ENCODE measurements around the gene ACSBG1. TPM values are rescaled to one million over a fixed set of nuclear protein-coding genes. Genes with fewer than 3 reads are reported as not detected.

The ACSBG1 gene
- total RNA-seq, 2 experiments from 2014 or later = 0.30 to 0.41 TPM

- H2AFZ ChIP-seq (ENCODE audit: low read length) = no peak overlapping the region
- POLR2A ChIA-PET = no interaction called here
- H3K4me2 ChIP-seq (ENCODE audit: low read length) = no peak overlapping the region
- H4K20me1 ChIP-seq (ENCODE audit: insufficient read depth, low read length) = no peaks in the 10 kb centered on the region
- intact Hi-C loops (cut with micrococcal nuclease; ENCODE audit: unreplicated experiment) = no loop called here
- no peak overlapping the region for H3K4me3 ChIP-seq (ENCODE audit: low read depth, low read length, poor library complexity, severe bottlenecking)
- H3K36me3 ChIP-seq (ENCODE audit: insufficient read depth, low read length) = no peaks in the 10 kb centered on the region
- no peaks in the 10 kb centered on the region for H3K9me2 ChIP-seq (ENCODE audit: insufficient read depth, low read length)
- H3K9me3 ChIP-seq (ENCODE audit: low read length) = no peaks in the 10 kb centered on the region
- no peak for DNase-seq (ENCODE audit: low spot score)
- H3K4me1 ChIP-seq (ENCODE audit: insufficient read depth, low read length, poor library complexity, severe bottlenecking) = no peaks in the 10 kb centered on the region
- H3K79me2 ChIP-seq (ENCODE audit: insufficient read depth, low read depth, low read length) = no peaks in the 10 kb centered on the region
- no peak for TF ChIP-seq CTCF (conservative IDR thresholded peaks at IDR 0.05; ENCODE audit: low read length)
- no peak for TF ChIP-seq EZH2phosphoT487 (IDR thresholded peaks at IDR 0.05; ENCODE audit: borderline replicate concordance, low read depth, low read length)
- no peak overlapping the region for H3K27ac ChIP-seq (ENCODE audit: low read depth, low read length, poor library complexity, severe bottlenecking)
- CTCF ChIA-PET (ENCODE audit: unreplicated experiment) = interaction anchor here (0.5 kb wide), 1 partner anchor 419 kb away, joined by 3 read pairs; no protein-coding TSS in a partner anchor
- BruUV-seq (replicated peaks) = no TSS peak
These were observed 32.4 kb upstream of the ACSBG1 start for GRCh38 chr15:78266806-78267205.

- H3K4me2 ChIP-seq (ENCODE audit: low read length) = no peak overlapping the region
- no peaks in the 10 kb centered on the region for H3K4me1 ChIP-seq (ENCODE audit: insufficient read depth, low read length, poor library complexity, severe bottlenecking)
- H3K36me3 ChIP-seq (ENCODE audit: insufficient read depth, low read length) = no peaks in the 10 kb centered on the region
- intact Hi-C loops (cut with micrococcal nuclease; ENCODE audit: unreplicated experiment) = no loop called here
- no peak for DNase-seq (ENCODE audit: low spot score)
- no peaks in the 10 kb centered on the region for H3K79me2 ChIP-seq (ENCODE audit: insufficient read depth, low read depth, low read length)
- no peaks in the 10 kb centered on the region for H3K9me2 ChIP-seq (ENCODE audit: insufficient read depth, low read length)
- H3K9me3 ChIP-seq (ENCODE audit: low read length) = no peaks in the 10 kb centered on the region
- no peak overlapping the region for H3K27ac ChIP-seq (ENCODE audit: low read depth, low read length, poor library complexity, severe bottlenecking)
- ChIA-PET POLR2A (interaction anchor here (1.5 kb wide), 1 partner anchor 9 kb away, joined by 4 read pairs; no protein-coding TSS in a partner anchor), CTCF (ENCODE audit: unreplicated experiment) (interaction anchor here (1.1 kb wide), 1 partner anchor 29 kb away, joined by 3 read pairs; no protein-coding TSS in a partner anchor)
- H3K4me3 ChIP-seq (ENCODE audit: low read depth, low read length, poor library complexity, severe bottlenecking) = no peak overlapping the region
- H4K20me1 ChIP-seq (ENCODE audit: insufficient read depth, low read length) = no peaks in the 10 kb centered on the region
- BruUV-seq (replicated peaks) = no TSS peak
- TF ChIP-seq CTCF (conservative IDR thresholded peaks at IDR 0.05; ENCODE audit: low read length) (no peak), EZH2phosphoT487 (IDR thresholded peaks at IDR 0.05; ENCODE audit: borderline replicate concordance, low read depth, low read length) (no peak)
- H2AFZ ChIP-seq (ENCODE audit: low read length) = no peak overlapping the region
These were observed 31.9 kb upstream of the ACSBG1 start for GRCh38 chr15:78266229-78266628.

GRCh38 chr15:78265752-78266224 lies 31.4 kb upstream of the ACSBG1 start:
- no peak overlapping the region for H3K4me3 ChIP-seq (ENCODE audit: low read depth, low read length, poor library complexity, severe bottlenecking)
- no peaks in the 10 kb centered on the region for H4K20me1 ChIP-seq (ENCODE audit: insufficient read depth, low read length)
- no peaks in the 10 kb centered on the region for H3K9me2 ChIP-seq (ENCODE audit: insufficient read depth, low read length)
- DNase-seq (ENCODE audit: low spot score) = no peak
- no peaks in the 10 kb centered on the region for H3K79me2 ChIP-seq (ENCODE audit: insufficient read depth, low read depth, low read length)
- BruUV-seq (replicated peaks) = no TSS peak
- no peaks in the 10 kb centered on the region for H3K36me3 ChIP-seq (ENCODE audit: insufficient read depth, low read length)
- H3K4me1 ChIP-seq (ENCODE audit: insufficient read depth, low read length, poor library complexity, severe bottlenecking) = no peaks in the 10 kb centered on the region
- no peak overlapping the region for H2AFZ ChIP-seq (ENCODE audit: low read length)
- intact Hi-C loops (cut with micrococcal nuclease; ENCODE audit: unreplicated experiment) = no loop called here
- no peak overlapping the region for H3K27ac ChIP-seq (ENCODE audit: low read depth, low read length, poor library complexity, severe bottlenecking)
- TF ChIP-seq EZH2phosphoT487 (IDR thresholded peaks at IDR 0.05; ENCODE audit: borderline replicate concordance, low read depth, low read length) (no peak), CTCF (conservative IDR thresholded peaks at IDR 0.05; ENCODE audit: low read length) (no peak)
- no peaks in the 10 kb centered on the region for H3K9me3 ChIP-seq (ENCODE audit: low read length)
- CTCF ChIA-PET (ENCODE audit: unreplicated experiment) = interaction anchor here (1.1 kb wide), 1 partner anchor 30 kb away, joined by 3 read pairs; no protein-coding TSS in a partner anchor
- POLR2A ChIA-PET = interaction anchor here (1.5 kb wide), 1 partner anchor 10 kb away, joined by 4 read pairs; no protein-coding TSS in a partner anchor
- no peak overlapping the region for H3K4me2 ChIP-seq (ENCODE audit: low read length)

Measured in OCI-LY7 (cell line).